Neural progenitor cell (in vitro differentiated cells): ENCODE data around the gene CTDP1. TPM values are rescaled to one million over a fixed set of nuclear protein-coding genes. Genes with fewer than 3 reads are reported as not detected.
A peak's percentile ranks its signal among the peaks of the same experiment; 100 is the strongest.
"Not testable (repeated sequence)": the region's sequence is repeated elsewhere in the genome, so short reads cannot be mapped to it uniquely, and the experiment has no call there.

Source experiments
- DNase-seq: peaks from one replicate; pipeline ENCODE4 v3.0.0-alpha.2; 2016; ENCODE audit warnings: low spot score
- H2AFZ ChIP-seq: fragments of 200-600 bp; sonication (generic); replicated peaks from 2 replicates; pipeline ENCODE4 v1.6.1; 2016; ENCODE audit warnings: antibody characterized with exemption
- H3F3A ChIP-seq: fragments of 200-600 bp; sonication (generic); 2 replicates; pipeline ENCODE4 v1.6.1; 2016; ENCODE audit warnings: antibody characterized with exemption, low read depth
- H3K27ac ChIP-seq: fragments of 200-600 bp; sonication (generic); 2 replicates; pipeline ENCODE4 v1.5.1; 2016; ENCODE audit warnings: mild to moderate bottlenecking
- H3K27me3 ChIP-seq: fragments of 200-600 bp; sonication (generic); 2 replicates; pipeline ENCODE4 v1.6.1; 2016; ENCODE audit warnings: mild to moderate bottlenecking, moderate library complexity
- H3K36me3 ChIP-seq: fragments of 200-600 bp; sonication (generic); 2 replicates; pipeline ENCODE4 v1.5.1; 2016
- H3K4me1 ChIP-seq: fragments of 200-600 bp; sonication (generic); 2 replicates; pipeline ENCODE4 v1.6.1; 2016; ENCODE audit warnings: mixed run types
- H3K4me2 ChIP-seq: fragments of 200-600 bp; sonication (generic); 2 replicates; pipeline ENCODE4 v1.6.1; 2016
- H3K4me3 ChIP-seq: fragments of 200-600 bp; sonication (generic); 2 replicates; pipeline ENCODE4 v1.5.1; 2016
- H3K79me2 ChIP-seq: fragments of 200-600 bp; sonication (generic); 2 replicates; pipeline ENCODE4 v1.6.1; 2016; ENCODE audit warnings: low read depth
- H3K9ac ChIP-seq: fragments of 200-600 bp; sonication (generic); 2 replicates; pipeline ENCODE4 v1.6.1; 2016
- H3K9me3 ChIP-seq: fragments of 200-600 bp; sonication (generic); 2 replicates; pipeline ENCODE4 v1.5.1; 2016; ENCODE audit warnings: low read depth
- H4K20me1 ChIP-seq: fragments of 200-600 bp; sonication (generic); 2 replicates; pipeline ENCODE4 v1.6.1; 2016; ENCODE audit warnings: low read depth
- H3K27ac Mint-ChIP-seq: 3 replicates; pipeline ENCODE4 v1.8.0; 2021; ENCODE audit warnings: mixed read lengths
- H3K27me3 Mint-ChIP-seq: 2 replicates; pipeline ENCODE4 v1.8.0; 2022; ENCODE audit warnings: low read depth, mild to moderate bottlenecking, inconsistent platforms, moderate library complexity, mixed read lengths; ENCODE audit not compliant: insufficient read depth
- H3K36me3 Mint-ChIP-seq: 3 replicates; pipeline ENCODE4 v1.8.0; 2021; ENCODE audit warnings: mixed read lengths
- H3K4me1 Mint-ChIP-seq: 3 replicates; pipeline ENCODE4 v1.8.0; 2021; ENCODE audit warnings: mixed read lengths
- H3K4me3 Mint-ChIP-seq: 3 replicates; pipeline ENCODE4 v1.8.0; 2021; ENCODE audit warnings: mild to moderate bottlenecking, moderate library complexity, mixed read lengths
- H3K9me3 Mint-ChIP-seq: 3 replicates; pipeline ENCODE4 v1.8.0; 2020; ENCODE audit warnings: mixed read lengths
- CTCF ChIP-seq: fragments of 200-600 bp; sonication (generic); IDR thresholded peaks from 2 replicates; pipeline ENCODE4 v1.5.1; 2017; ENCODE audit warnings: antibody characterized with exemption, mild to moderate bottlenecking
- EZH2 ChIP-seq: fragments of 200-600 bp; sonication (generic); IDR thresholded peaks from 2 replicates; pipeline ENCODE4 v1.6.1; 2017; ENCODE audit warnings: antibody characterized with exemption, mild to moderate bottlenecking, moderate library complexity
- EZH2phosphoT487 ChIP-seq: fragments of 200-600 bp; sonication (generic); IDR thresholded peaks from 2 replicates; pipeline ENCODE4 v1.6.1; 2017; ENCODE audit warnings: antibody characterized with exemption
- total RNA-seq: library from RNA; depleted of rRNA; stranded (reverse); fragments of >200 nt; gene quantifications from 2 replicates; pipeline ENCODE4 v1.2.3, GENCODE V29; 2015; ENCODE audit warnings: low replicate concordance

The CTDP1 gene
- total RNA-seq, 1 donor from 2014 or later = 11.8 TPM

DNA sequence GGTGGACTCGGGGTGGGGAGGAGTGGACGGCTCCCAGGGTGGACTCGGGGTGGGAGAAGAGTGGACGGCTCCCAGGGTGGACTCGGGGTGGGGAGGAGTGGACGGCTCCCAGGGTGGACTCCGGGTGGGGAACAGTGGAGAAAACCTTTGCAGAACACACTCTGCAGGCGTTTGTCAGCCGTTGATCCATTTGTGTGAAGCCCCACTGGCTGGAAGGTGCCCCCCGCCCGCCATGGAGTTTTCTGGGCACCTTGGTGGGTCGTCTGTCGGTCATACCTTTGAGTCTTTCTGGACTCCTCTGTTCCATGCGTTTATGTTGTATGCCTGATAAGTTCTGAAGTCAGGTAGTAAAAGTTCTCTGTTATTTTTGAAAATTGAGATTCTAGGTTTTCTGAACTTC lies 12.5 kb downstream of the CTDP1 start:
- Histone ChIP-seq H3K9me3 (no peaks in the 10 kb centered on the region), H3K4me3 (no peak overlapping the region), H2AFZ (no peak overlapping the region), H3K9ac (no peak overlapping the region), H3K4me1 (peaks cover 5% of the 10 kb centered on the region), H3F3A (no peaks in the 10 kb centered on the region), H3K79me2 (peaks cover 53% of the 10 kb centered on the region), H4K20me1 (peaks cover 32% of the 10 kb centered on the region), H3K27ac (no peak overlapping the region), H3K27me3 (no peaks in the 10 kb centered on the region), H3K4me2 (no peak overlapping the region), H3K36me3 (no peaks in the 10 kb centered on the region)
- Mint-ChIP-seq H3K27ac (peak overlapping the region; percentile 17), H3K27me3 (peaks cover 2% of the 10 kb centered on the region), H3K4me3 (no peak overlapping the region), H3K9me3 (no peaks in the 10 kb centered on the region), H3K36me3 (no peaks in the 10 kb centered on the region), H3K4me1 (peaks cover 16% of the 10 kb centered on the region)
- TF ChIP-seq CTCF (no peak), EZH2 (no peak), EZH2phosphoT487 (no peak)
- no peak for DNase-seq

GRCh38 chr18:79692886-79693285 lies 13.3 kb downstream of the CTDP1 start:
- peaks cover 32% of the 10 kb centered on the region for H4K20me1 ChIP-seq
- H3K4me3 ChIP-seq = no peak overlapping the region
- Mint-ChIP-seq H3K9me3 (no peaks in the 10 kb centered on the region), H3K27ac (peak overlapping the region; percentile 76), H3K27me3 (peaks cover 2% of the 10 kb centered on the region), H3K4me1 (peaks cover 16% of the 10 kb centered on the region), H3K36me3 (peaks cover 4% of the 10 kb centered on the region), H3K4me3 (no peak overlapping the region)
- no peaks in the 10 kb centered on the region for H3K9me3 ChIP-seq
- no peak for TF ChIP-seq EZH2phosphoT487
- TF ChIP-seq EZH2 = no peak
- TF ChIP-seq CTCF = no peak
- peaks cover 5% of the 10 kb centered on the region for H3K4me1 ChIP-seq
- no peak for DNase-seq
- H3K4me2 ChIP-seq = no peak overlapping the region
- H3K27ac ChIP-seq = no peak overlapping the region
- no peaks in the 10 kb centered on the region for H3F3A ChIP-seq
- no peak overlapping the region for H2AFZ ChIP-seq
- peaks cover 49% of the 10 kb centered on the region for H3K79me2 ChIP-seq
- no peaks in the 10 kb centered on the region for H3K36me3 ChIP-seq
- H3K9ac ChIP-seq = no peak overlapping the region
- H3K27me3 ChIP-seq = no peaks in the 10 kb centered on the region

GRCh38 chr18:79693561-79694205 lies 14.1 kb downstream of the CTDP1 start:
- H3K9me3 Mint-ChIP-seq = no peaks in the 10 kb centered on the region
- H3K27ac ChIP-seq = no peak overlapping the region
- no peak overlapping the region for H3K4me2 ChIP-seq
- peaks cover 2% of the 10 kb centered on the region for H3K27me3 Mint-ChIP-seq
- H3K9ac ChIP-seq = no peak overlapping the region
- H3F3A ChIP-seq = no peaks in the 10 kb centered on the region
- no peak overlapping the region for H3K4me3 Mint-ChIP-seq
- H3K4me1 Mint-ChIP-seq = peaks cover 16% of the 10 kb centered on the region
- H3K27ac Mint-ChIP-seq = no peak overlapping the region
- peaks cover 8% of the 10 kb centered on the region for H3K36me3 Mint-ChIP-seq
- no peaks in the 10 kb centered on the region for H3K36me3 ChIP-seq
- peaks cover 32% of the 10 kb centered on the region for H4K20me1 ChIP-seq
- peaks cover 41% of the 10 kb centered on the region for H3K79me2 ChIP-seq
- TF ChIP-seq EZH2 = no peak
- H3K4me1 ChIP-seq = peaks cover 5% of the 10 kb centered on the region
- H3K4me3 ChIP-seq = no peak overlapping the region
- peak; percentile 47 for DNase-seq
- no peaks in the 10 kb centered on the region for H3K27me3 ChIP-seq
- H3K9me3 ChIP-seq = no peaks in the 10 kb centered on the region
- H2AFZ ChIP-seq = no peak overlapping the region

DNA sequence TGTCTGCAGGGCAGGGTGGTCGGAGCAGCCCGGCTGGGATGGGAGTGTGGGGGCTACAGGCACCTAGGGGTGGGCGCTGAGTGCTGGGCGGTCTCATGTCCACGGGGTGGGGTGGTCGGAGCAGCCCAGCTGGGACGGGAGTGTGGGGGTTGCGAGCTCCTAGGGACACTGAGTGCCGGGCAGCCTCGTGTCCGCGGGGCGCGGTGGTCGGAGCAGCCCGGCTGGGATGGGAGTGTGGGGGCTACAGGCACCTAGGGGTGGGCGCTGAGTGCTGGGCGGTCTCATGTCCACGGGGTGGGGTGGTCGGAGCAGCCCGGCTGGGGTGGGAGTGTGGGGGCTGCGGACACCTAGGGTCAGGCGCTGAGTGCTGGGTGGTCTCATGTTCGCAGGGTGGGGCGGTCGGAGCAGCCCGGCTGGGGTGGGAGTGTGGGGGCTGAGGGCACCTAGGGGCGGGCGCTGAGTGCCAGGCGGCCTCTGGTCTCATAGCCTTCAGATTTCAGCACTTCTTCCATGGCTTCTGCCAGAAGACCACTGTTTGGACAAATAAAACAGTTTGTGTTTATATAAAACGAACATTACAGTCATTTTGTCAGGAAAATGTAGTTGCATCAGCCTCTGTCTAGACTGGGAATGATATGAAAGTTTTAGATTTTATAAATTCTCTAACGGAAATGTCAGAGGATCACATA lies 14.7 kb downstream of the CTDP1 start:
- H3F3A ChIP-seq, H2AFZ ChIP-seq, H3K4me3 ChIP-seq, H3K9ac ChIP-seq, H3K4me2 ChIP-seq, DNase-seq, H3K9me3 Mint-ChIP-seq, H3K27ac ChIP-seq, H3K9me3 ChIP-seq, H3K27me3 ChIP-seq, H3K27me3 Mint-ChIP-seq, H3K36me3 Mint-ChIP-seq, H3K4me1 ChIP-seq, H3K27ac Mint-ChIP-seq, H3K36me3 ChIP-seq, H3K4me3 Mint-ChIP-seq: not testable (repeated sequence)
- Histone ChIP-seq H3K79me2 (peaks cover 34% of the 10 kb centered on the region), H4K20me1 (peaks cover 32% of the 10 kb centered on the region)
- H3K4me1 Mint-ChIP-seq = peaks cover 16% of the 10 kb centered on the region
